Endothelial cell of umbilical vein (primary cell): ENCODE results near the gene SRBD1. TPM values are rescaled to one million over a fixed set of nuclear protein-coding genes. Genes with fewer than 3 reads are reported as not detected.

Experiments used
- BruUV-seq: library from RNA; stranded (reverse); fragments of 400-500 nt; replicated peaks from 2 replicates; lab custom pipeline; 2021; lab: Mats Ljungman, UMichigan
- CTCF ChIA-PET: fragments of 300-600, 350-600 bp; sonication (Branson Sonifier 250); formaldehyde crosslinking; loops from one replicate; lab custom pipeline; 2021; ENCODE audit warnings: antibody characterized with exemption, inconsistent platforms; lab: Charles Lee
- POLR2A ChIA-PET: fragments of 300-600, 350-600 bp; sonication (Branson Sonifier 250); formaldehyde crosslinking; loops from one replicate; lab custom pipeline; 2021; ENCODE audit warnings: antibody characterized with exemption, inconsistent platforms; lab: Charles Lee
- DNase-seq: peaks from one replicate; pipeline ENCODE4 v3.0.0-alpha.2; 2011; ENCODE audit warnings: low read depth, low spot score
- FAIRE-seq: peaks from 2 replicates; lab custom pipeline; 2011; peaks lifted over from hg19 to GRCh38; lab: Jason Lieb, UNC
- H2AFZ ChIP-seq: 2 replicates; pipeline ENCODE4 v1.6.0; 2012; ENCODE audit warnings: low read depth, low read length, control low read depth, inconsistent platforms
- H3K27ac ChIP-seq: 2 replicates; pipeline ENCODE4 v1.5.1; 2011; ENCODE audit warnings: low read depth, mild to moderate bottlenecking, control low read depth, low read length, moderate library complexity; ENCODE audit not compliant: insufficient read depth
- H3K27me3 ChIP-seq, 2 experiments: 2 replicates each; pipeline versions ENCODE4 v1.6.0 to v1.6.1; 2011; ENCODE audit warnings: low read length in 2 of 2, mixed read lengths in 1 of 2; ENCODE audit not compliant: control insufficient read depth in 2 of 2, insufficient read depth in 2 of 2
- H3K36me3 ChIP-seq, 2 experiments: 2 replicates in 1 of 2; 3 replicates in 1 of 2; pipeline ENCODE4 v1.5.1; 2011; ENCODE audit warnings: low read length in 2 of 2, mild to moderate bottlenecking in 1 of 2, moderate library complexity in 1 of 2; ENCODE audit not compliant: control insufficient read depth in 2 of 2, insufficient read depth in 2 of 2; ENCODE audit errors: extremely low read depth in 1 of 2
- H3K4me1 ChIP-seq: 3 replicates; pipeline ENCODE4 v1.5.1; 2011; ENCODE audit warnings: mild to moderate bottlenecking, low read length; ENCODE audit not compliant: control insufficient read depth, insufficient read depth; ENCODE audit errors: extremely low read depth
- H3K4me2 ChIP-seq: 2 replicates; pipeline ENCODE4 v1.6.1; 2011; ENCODE audit warnings: low read length, control low read depth, mixed read lengths; ENCODE audit not compliant: insufficient read depth
- H3K4me3 ChIP-seq, 3 experiments: fragments of 200-600 bp in 1 of 3; sonication (generic), shearing (Covaris generic) in 1 of 3; replicated peaks in 1 of 3; 2 replicates each; pipeline ENCODE4 v1.5.1; 2011 to 2016; ENCODE audit warnings: control low read depth in 3 of 3, low read length in 3 of 3, mild to moderate bottlenecking in 2 of 3, inconsistent platforms in 1 of 3, low read depth in 1 of 3, moderate library complexity in 1 of 3; ENCODE audit not compliant: insufficient read depth in 1 of 3
- H3K79me2 ChIP-seq: 2 replicates; pipeline ENCODE4 v1.6.0; 2012; ENCODE audit warnings: low read length, inconsistent platforms; ENCODE audit not compliant: control insufficient read depth, insufficient read depth
- H3K9ac ChIP-seq: replicated peaks from 2 replicates; pipeline ENCODE3; 2011; ENCODE audit warnings: low read length, control low read depth; ENCODE audit not compliant: insufficient read depth; ENCODE audit errors: extremely low read depth
- H3K9me1 ChIP-seq: replicated peaks from 3 replicates; pipeline ENCODE4 v1.6.0; 2011; ENCODE audit warnings: mild to moderate bottlenecking, low read length; ENCODE audit not compliant: control insufficient read depth, insufficient read depth; ENCODE audit errors: extremely low read depth
- H3K9me3 ChIP-seq: replicated peaks from 2 replicates; pipeline ENCODE4 v1.5.1; 2012; ENCODE audit warnings: low read length, inconsistent platforms; ENCODE audit not compliant: control insufficient read depth, insufficient read depth
- H4K20me1 ChIP-seq: replicated peaks from 2 replicates; pipeline ENCODE3; 2011; ENCODE audit warnings: mild to moderate bottlenecking, low read length; ENCODE audit not compliant: control insufficient read depth, insufficient read depth; ENCODE audit errors: extremely low read depth
- CTCF ChIP-seq, 2 donors: IDR thresholded peaks; 1 replicate in 1 of 2; 2 replicates in 1 of 2; pipeline ENCODE4 v1.5.1; 2011; ENCODE audit warnings: low read length in 2 of 2, mild to moderate bottlenecking in 2 of 2, moderate library complexity in 2 of 2, control low read depth in 1 of 2, inconsistent platforms in 1 of 2, low read depth in 1 of 2; ENCODE audit not compliant: insufficient read depth in 1 of 2; ENCODE audit errors: extremely low read depth in 1 of 2
- EZH2 ChIP-seq: IDR thresholded peaks from 2 replicates; pipeline ENCODE4 v1.6.1; 2012; ENCODE audit warnings: borderline replicate concordance, low read depth, mild to moderate bottlenecking, moderate library complexity, low read length, inconsistent platforms; ENCODE audit not compliant: severe bottlenecking
- FOS ChIP-seq: IDR thresholded peaks from 2 replicates; pipeline ENCODE4 v1.6.1; 2011; ENCODE audit warnings: mild to moderate bottlenecking, low read length, moderate library complexity, borderline replicate concordance; ENCODE audit not compliant: insufficient read depth
- GATA2 ChIP-seq: IDR thresholded peaks from 2 replicates; pipeline ENCODE4 v1.7.0; 2011; ENCODE audit warnings: low read depth, mild to moderate bottlenecking, moderate library complexity, mixed read lengths, low read length; ENCODE audit not compliant: insufficient read length, insufficient read depth
- JUN ChIP-seq: IDR thresholded peaks from 2 replicates; pipeline ENCODE4 v1.6.1; 2011; ENCODE audit warnings: borderline replicate concordance, low read depth; ENCODE audit not compliant: insufficient read length, insufficient read depth
- MAX ChIP-seq: IDR thresholded peaks from 2 replicates; pipeline ENCODE4 v1.6.1; 2011; ENCODE audit not compliant: insufficient read depth, insufficient read length
- MYC ChIP-seq: IDR thresholded peaks from one replicate; pipeline ENCODE4 v1.6.1; 2011; ENCODE audit warnings: mild to moderate bottlenecking, low read depth, low read length
- POLR2A ChIP-seq: IDR thresholded peaks from 2 replicates; pipeline ENCODE4 v1.6.1; 2012; ENCODE audit warnings: low read depth, mild to moderate bottlenecking, control low read depth, low read length
- POLR2AphosphoS5 ChIP-seq: IDR thresholded peaks from 2 replicates; pipeline ENCODE4 v1.6.1; 2012; ENCODE audit warnings: low read depth, mild to moderate bottlenecking, control low read depth, low read length, moderate library complexity; ENCODE audit not compliant: insufficient read depth
- dilution Hi-C: fragments of 300-500 bp; cut with MboI; formaldehyde crosslinking; loops from one replicate; pipeline ENCODE4 v1.15.0; 2019; ENCODE audit warnings: low sequenced_read_pairs; ENCODE audit not compliant: extremely low pct_ligation_motif_present
- intact Hi-C: fragments of 100-400 bp; cut with micrococcal nuclease; formaldehyde crosslinking; loops from one replicate; pipeline ENCODE4 v1.10.0; 2022
- polyA plus RNA-seq, 4 experiments: library from polyadenylated mRNA; depleted of rRNA in 3 of 4; stranded (reverse) in 3 of 4; unstranded in 1 of 4; fragments of >200 nt; gene quantifications; 2 replicates each; pipeline versions ENCODE4 v1.2.1 to v1.2.3, GENCODE V29; 2011 to 2012; ENCODE audit warnings: missing spikeins in 1 of 4
- total RNA-seq: library from RNA; stranded (reverse); gene quantifications from 2 replicates; pipeline ENCODE4 v1.2.3, GENCODE V29; 2021

Gene SRBD1
- total and polyA plus RNA-seq, 2 donors (not counting 3 experiments of a cell fraction or from before 2014, with no cell fraction given), result 3.7 to 12.5 TPM

DNA sequence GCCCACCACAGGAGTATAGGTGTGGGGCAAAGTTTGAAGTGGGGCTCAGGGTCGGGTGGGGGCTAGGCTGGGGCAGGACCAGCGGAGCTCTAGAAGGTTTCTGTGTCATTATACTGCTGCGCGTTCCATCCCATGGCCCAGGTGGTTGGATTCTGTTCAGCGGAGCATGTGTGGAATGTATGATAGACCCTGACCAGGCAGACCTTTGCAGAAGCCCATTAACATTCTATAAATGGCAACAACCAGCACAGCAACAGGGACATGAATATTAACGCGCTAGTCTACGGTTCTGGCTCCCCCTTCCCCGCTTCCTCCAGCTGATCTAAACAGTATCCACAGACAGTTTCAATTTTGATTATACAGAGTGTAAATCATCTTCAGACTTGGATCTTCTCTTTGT lies 36.3 kb upstream of the SRBD1 start:
- Histone ChIP-seq H3K27me3 (no peaks in the 10 kb centered on the region), H3K4me3 (no peak overlapping the region), H3K36me3 (no peaks in the 10 kb centered on the region), H3K4me1 (peaks cover 12% of the 10 kb centered on the region), H3K4me2 (no peak overlapping the region), H4K20me1 (no peaks in the 10 kb centered on the region), H3K27ac (no peak overlapping the region), H3K9ac (no peak overlapping the region), H2AFZ (no peak overlapping the region), H3K9me1 (no peaks in the 10 kb centered on the region), H3K79me2 (no peaks in the 10 kb centered on the region), H3K9me3 (no peaks in the 10 kb centered on the region)
- TF ChIP-seq GATA2 (no peak), POLR2A (no peak), MYC (no peak), CTCF (IDR thresholded peaks at IDR 0.05; ENCODE audit: extremely low read depth in 1 of 2, insufficient read depth in 1 of 2, low read depth in 1 of 2, low read length in 2 of 2) (no peak), EZH2 (no peak), MAX (no peak), JUN (no peak), FOS (no peak), POLR2AphosphoS5 (no peak)
- BruUV-seq, result no TSS peak
- dilution Hi-C loops (no loop called here), intact Hi-C loops (no loop called here)
- CTCF ChIA-PET, result interaction anchor here (1.2 to 2.6 kb wide), 2 partner anchors 131 to 289 kb away, joined by 5 to 16 read pairs; no protein-coding TSS in a partner anchor
- FAIRE-seq, result no peak
- no peak for DNase-seq
- POLR2A ChIA-PET, result no interaction called here
